Central memory CD4-positive, alpha-beta T cell (primary cell): ENCODE measurements around the gene SCG3.

Source experiments
- DNase-seq: peaks from one replicate; pipeline ENCODE4 v3.0.0; 2022

SCG3 gene

GRCh38 chr15:51680321-51680720, 982 bp upstream of the SCG3 start:
- DNase-seq: no peak

- no peak for DNase-seq
Observed at GRCh38 chr15:51687565-51687964, 6.3 kb downstream of the SCG3 start.

GRCh38 chr15:51688863-51689262, 7.6 kb downstream of the SCG3 start:
- DNase-seq: no peak

GRCh38 chr15:51692154-51692553, 10.9 kb downstream of the SCG3 start:
- DNase-seq: no peak

GRCh38 chr15:51696566-51696965, 15.3 kb downstream of the SCG3 start:
- DNase-seq: no peak

- DNase-seq: no peak
Observed at GRCh38 chr15:51697163-51697562, 15.9 kb downstream of the SCG3 start.

GRCh38 chr15:51699373-51699772, 18.1 kb downstream of the SCG3 start:
- DNase-seq: no peak

GRCh38 chr15:51702710-51703109, 21.4 kb downstream of the SCG3 start:
- DNase-seq: no peak

GRCh38 chr15:51706291-51706690, 25.0 kb downstream of the SCG3 start:
- DNase-seq: no peak

- no peak for DNase-seq
Observed at GRCh38 chr15:51706926-51707608, 25.8 kb downstream of the SCG3 start.

GRCh38 chr15:51708013-51708412, 26.7 kb downstream of the SCG3 start:
- no peak for DNase-seq

- DNase-seq: no peak
Observed at GRCh38 chr15:51709031-51709430, 27.7 kb downstream of the SCG3 start.

- DNase-seq: no peak
Observed at GRCh38 chr15:51714162-51714561, 32.9 kb downstream of the SCG3 start.

- no peak for DNase-seq
Observed at GRCh38 chr15:51714911-51715310, 33.6 kb downstream of the SCG3 start.

GRCh38 chr15:51718219-51718618, 36.9 kb downstream of the SCG3 start:
- DNase-seq: no peak

GRCh38 chr15:51718746-51719145, 37.4 kb downstream of the SCG3 start:
- DNase-seq: no peak

- DNase-seq: no peak
Observed at GRCh38 chr15:51720201-51720995, 39.1 kb downstream of the SCG3 start.

- no peak for DNase-seq
Observed at GRCh38 chr15:51721199-51721960, 40.1 kb downstream of the SCG3 start.

- no peak for DNase-seq
Observed at GRCh38 chr15:51724199-51724598, 42.9 kb downstream of the SCG3 start.

- no peak for DNase-seq
Observed at GRCh38 chr15:51724673-51725072, 43.4 kb downstream of the SCG3 start.

GRCh38 chr15:51726302-51727073, 45.2 kb downstream of the SCG3 start:
- DNase-seq: no peak

- no peak for DNase-seq
Observed at GRCh38 chr15:51727141-51727897, 46.0 kb downstream of the SCG3 start.
